Neural crest cell (in vitro differentiated cells): ENCODE data around the gene PPP1R7. TPM values are rescaled to one million over a fixed set of nuclear protein-coding genes. Genes with fewer than 3 reads are reported as not detected.
"Not testable (repeated sequence)": the region's sequence is repeated elsewhere in the genome, so short reads cannot be mapped to it uniquely, and the experiment has no call there.

ENCODE experiments used
- DNase-seq: peaks from one replicate; pipeline ENCODE4 v3.0.0; 2021; ENCODE audit warnings: low read depth, mixed read lengths, low spot score
- H3K27ac Mint-ChIP-seq: one replicate; pipeline ENCODE4 v1.8.0; 2021; ENCODE audit warnings: mild to moderate bottlenecking, mixed read lengths; ENCODE audit not compliant: unreplicated experiment
- H3K27me3 Mint-ChIP-seq: 2 replicates; pipeline ENCODE4 v1.8.0; 2021; ENCODE audit warnings: low read depth, mild to moderate bottlenecking, mixed read lengths
- H3K36me3 Mint-ChIP-seq: 2 replicates; pipeline ENCODE4 v1.8.0; 2021; ENCODE audit warnings: low read depth, mild to moderate bottlenecking, mixed read lengths
- H3K4me1 Mint-ChIP-seq: 2 replicates; pipeline ENCODE4 v1.8.0; 2021; ENCODE audit warnings: mixed read lengths
- H3K4me3 Mint-ChIP-seq: one replicate; pipeline ENCODE4 v1.8.0; 2021; ENCODE audit warnings: mild to moderate bottlenecking, mixed read lengths
- H3K9me3 Mint-ChIP-seq: 2 replicates; pipeline ENCODE4 v1.8.0; 2021; ENCODE audit warnings: mixed read lengths
- CTCF ChIP-seq: fragments of 200-600 bp; sonication (generic); conservative IDR thresholded peaks from 2 replicates; pipeline ENCODE4 v1.5.0; 2021; ENCODE audit warnings: antibody characterized with exemption, mild to moderate bottlenecking
- total RNA-seq: library from RNA; stranded (reverse); gene quantifications from 2 replicates; pipeline ENCODE4 v1.2.1, GENCODE V29; 2021

The PPP1R7 gene
- total RNA-seq, 1 donor from 2014 or later: 53.2 TPM

GRCh38 chr2:241190291-241190981 is 40.2 kb downstream of the PPP1R7 start:
- Mint-ChIP-seq H3K4me3 (no peak overlapping the region), H3K4me1 (no peaks in the 10 kb centered on the region), H3K36me3 (no peaks in the 10 kb centered on the region), H3K27me3 (no peaks in the 10 kb centered on the region), H3K9me3 (no peaks in the 10 kb centered on the region), H3K27ac (no peak overlapping the region)
- TF ChIP-seq CTCF: no peak
- no peak for DNase-seq

- Mint-ChIP-seq H3K36me3 (no peaks in the 10 kb centered on the region), H3K4me3 (no peak overlapping the region), H3K27me3 (no peaks in the 10 kb centered on the region), H3K9me3 (no peaks in the 10 kb centered on the region), H3K4me1 (no peaks in the 10 kb centered on the region), H3K27ac (no peak overlapping the region)
- TF ChIP-seq CTCF: no peak
- no peak for DNase-seq
These were observed 40.8 kb downstream of the PPP1R7 start for GRCh38 chr2:241191081-241191480.

- H3K4me3 Mint-ChIP-seq: no peak overlapping the region
- H3K27me3 Mint-ChIP-seq: no peaks in the 10 kb centered on the region
- H3K4me1 Mint-ChIP-seq: peaks cover 4% of the 10 kb centered on the region
- no peaks in the 10 kb centered on the region for H3K9me3 Mint-ChIP-seq
- H3K27ac Mint-ChIP-seq: no peak overlapping the region
- no peaks in the 10 kb centered on the region for H3K36me3 Mint-ChIP-seq
- no peak for TF ChIP-seq CTCF
- DNase-seq: no peak
These were observed 43.0 kb downstream of the PPP1R7 start for GRCh38 chr2:241193271-241193670.

- Mint-ChIP-seq H3K36me3 (no peaks in the 10 kb centered on the region), H3K9me3 (no peaks in the 10 kb centered on the region), H3K4me1 (peaks cover 4% of the 10 kb centered on the region), H3K27me3 (no peaks in the 10 kb centered on the region), H3K27ac (no peak overlapping the region), H3K4me3 (no peak overlapping the region)
- no peak for DNase-seq
- TF ChIP-seq CTCF: no peak
These were observed 44.5 kb downstream of the PPP1R7 start for GRCh38 chr2:241194811-241195210.

GRCh38 chr2:241195506-241196130 is 45.4 kb downstream of the PPP1R7 start:
- no peaks in the 10 kb centered on the region for H3K9me3 Mint-ChIP-seq
- no peaks in the 10 kb centered on the region for H3K27me3 Mint-ChIP-seq
- H3K4me1 Mint-ChIP-seq: peaks cover 4% of the 10 kb centered on the region
- H3K4me3 Mint-ChIP-seq: no peak overlapping the region
- no peak for TF ChIP-seq CTCF
- no peak overlapping the region for H3K27ac Mint-ChIP-seq
- H3K36me3 Mint-ChIP-seq: no peaks in the 10 kb centered on the region
- DNase-seq: no peak

- not testable (repeated sequence) for H3K4me3 Mint-ChIP-seq, H3K27me3 Mint-ChIP-seq, H3K27ac Mint-ChIP-seq, DNase-seq, H3K9me3 Mint-ChIP-seq, H3K4me1 Mint-ChIP-seq, H3K36me3 Mint-ChIP-seq
These were observed 47.0 kb downstream of the PPP1R7 start for GRCh38 chr2:241197246-241197645.
